Activated naive CD8-positive, alpha-beta T cell treated with anti-CD3 and anti-CD28 coated beads, Interleukin-2, amount 10 ng/mL, durations not matched to agents 7 days and 5 days (primary cell): Measurements from ENCODE around the gene ZFPL1. TPM values are rescaled to one million over a fixed set of nuclear protein-coding genes. Genes with fewer than 3 reads are reported as not detected.
A peak's percentile ranks its signal among the peaks of the same experiment; 100 is the strongest.

ENCODE experiments used
- ATAC-seq: fragments of 150-1000 bp; cut with Tn5 transposase; one replicate; pipeline ENCODE4 v1.10.0; 2021; ENCODE audit warnings: low read depth, moderate library complexity
- POLR2A ChIA-PET: fragments of 350-600 bp; sonication (Branson Sonifier 250); formaldehyde crosslinking; loops from one replicate; lab custom pipeline; 2021; ENCODE audit warnings: antibody characterized with exemption; lab: Charles Lee
- DNase-seq: peaks from one replicate; pipeline ENCODE4 v3.0.0; 2021
- H3K27ac Mint-ChIP-seq: one replicate; pipeline ENCODE4 v1.8.0; 2022; ENCODE audit warnings: mild to moderate bottlenecking, mixed read lengths
- H3K27me3 Mint-ChIP-seq: one replicate; pipeline ENCODE4 v1.8.0; 2022; ENCODE audit warnings: mild to moderate bottlenecking, moderate library complexity, mixed read lengths
- H3K36me3 Mint-ChIP-seq: one replicate; pipeline ENCODE4 v1.8.0; 2021; ENCODE audit warnings: mild to moderate bottlenecking, mixed read lengths
- H3K4me1 Mint-ChIP-seq: one replicate; pipeline ENCODE4 v1.8.0; 2021; ENCODE audit warnings: mixed read lengths
- H3K4me3 Mint-ChIP-seq: one replicate; pipeline ENCODE4 v1.8.0; 2022; ENCODE audit warnings: mild to moderate bottlenecking, moderate library complexity, mixed read lengths
- H3K9me3 Mint-ChIP-seq: one replicate; pipeline ENCODE4 v1.8.0; 2021; ENCODE audit warnings: mixed read lengths
- total RNA-seq, 2 experiments: library from RNA; stranded (reverse); gene quantifications; one replicate each; pipeline ENCODE4 v1.2.3, GENCODE V29; 2021

The ZFPL1 gene
- total RNA-seq, 2 experiments from 2014 or later: 37.3 to 41.2 TPM

DNA sequence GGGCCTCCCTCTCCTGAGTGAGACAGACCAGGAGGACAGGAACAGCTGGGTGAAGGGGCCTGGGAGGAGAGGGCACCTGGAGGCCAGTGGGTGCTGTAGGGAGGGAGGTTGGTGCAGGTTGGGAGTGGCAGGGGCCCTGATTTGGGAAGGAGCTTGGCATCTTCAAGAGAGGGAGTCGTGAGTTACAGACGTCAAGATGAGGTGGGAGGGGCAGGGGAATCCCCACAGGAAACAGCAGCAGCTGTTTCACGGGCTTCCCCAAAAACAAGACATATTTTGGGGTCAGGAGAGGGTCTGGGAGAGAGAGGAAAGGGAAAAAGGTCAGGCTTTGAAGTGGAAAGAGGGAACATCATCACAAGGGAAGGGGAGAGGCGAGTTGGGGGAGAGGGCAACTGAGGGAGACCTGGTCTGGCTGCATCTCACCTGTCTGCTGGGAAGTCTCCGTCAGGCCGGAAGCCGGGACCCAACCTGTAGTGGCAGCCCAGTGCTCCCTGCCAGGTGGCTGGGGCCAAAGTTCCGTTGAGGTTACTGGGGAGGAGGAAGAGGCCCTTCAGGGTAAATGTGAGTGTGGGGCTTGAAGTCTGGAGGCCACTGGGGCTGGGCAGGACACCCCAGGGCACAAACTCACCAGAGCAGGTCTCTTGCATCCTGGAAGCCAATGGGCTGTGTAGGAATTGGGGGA is 30.1 kb upstream of the ZFPL1 start:
- POLR2A ChIA-PET: interaction anchor here (1.8 kb wide), 1 partner anchor 13 kb away, joined by 6 read pairs; the partner anchor contains the start of gene SAC3D1
- Mint-ChIP-seq H3K4me3 (peak overlapping the region; percentile 56), H3K36me3 (no peaks in the 10 kb centered on the region), H3K9me3 (no peaks in the 10 kb centered on the region), H3K27me3 (no peaks in the 10 kb centered on the region), H3K27ac (peak overlapping the region; percentile 59), H3K4me1 (peaks cover 13% of the 10 kb centered on the region)
- ATAC-seq (peak; percentile 43), DNase-seq (no peak)

GRCh38 chr11:65055538-65055937 is 28.5 kb upstream of the ZFPL1 start:
- no peaks in the 10 kb centered on the region for H3K27me3 Mint-ChIP-seq

DNA sequence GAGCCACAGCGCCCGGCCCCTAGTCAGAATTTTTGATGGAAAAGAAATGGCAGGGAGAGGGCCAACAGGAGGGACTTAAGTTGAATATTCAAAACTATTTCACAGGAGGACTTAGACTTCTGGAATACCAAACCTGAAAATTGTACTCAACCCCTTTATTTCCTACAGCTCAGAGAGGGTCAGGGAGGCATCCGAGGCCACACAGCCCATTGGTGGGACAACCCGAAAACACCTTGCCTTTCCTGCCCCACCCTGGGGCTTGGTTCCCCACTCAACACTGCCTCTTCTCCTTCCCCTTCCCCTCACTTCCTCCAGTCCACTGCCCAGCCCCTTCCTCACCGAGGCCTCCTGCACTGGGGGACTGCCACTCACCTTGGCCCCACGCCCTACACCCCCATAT is 27.0 kb upstream of the ZFPL1 start:
- DNase-seq: no peak
- no peak overlapping the region for H3K27ac Mint-ChIP-seq
- H3K4me3 Mint-ChIP-seq: no peak overlapping the region
- H3K27me3 Mint-ChIP-seq: no peaks in the 10 kb centered on the region
- peaks cover 25% of the 10 kb centered on the region for H3K4me1 Mint-ChIP-seq
- no peaks in the 10 kb centered on the region for H3K9me3 Mint-ChIP-seq
- POLR2A ChIA-PET: interaction anchor here (0.7 kb wide), 2 partner anchors 45 to 52 kb away, joined by 4 to 5 read pairs; no protein-coding TSS in a partner anchor
- no peaks in the 10 kb centered on the region for H3K36me3 Mint-ChIP-seq
- ATAC-seq: no peak

More at GRCh38 chr11:65055538-65055937, 28.5 kb upstream of the ZFPL1 start:
- POLR2A ChIA-PET: interaction anchor here (0.9 to 1.8 kb wide), 3 partner anchors 9 to 24 kb away, joined by 3 to 6 read pairs (median 3); partner anchors contain the start of gene SAC3D1
- Mint-ChIP-seq H3K27ac (no peak overlapping the region), H3K4me3 (no peak overlapping the region), H3K4me1 (peaks cover 17% of the 10 kb centered on the region), H3K36me3 (no peaks in the 10 kb centered on the region), H3K9me3 (no peaks in the 10 kb centered on the region)
- DNase-seq: no peak
- no peak for ATAC-seq

GRCh38 chr11:65057526-65057925 is 26.5 kb upstream of the ZFPL1 start:
- no peaks in the 10 kb centered on the region for H3K36me3 Mint-ChIP-seq
- H3K9me3 Mint-ChIP-seq: no peaks in the 10 kb centered on the region
- no peak overlapping the region for H3K4me3 Mint-ChIP-seq
- peaks cover 24% of the 10 kb centered on the region for H3K4me1 Mint-ChIP-seq
- no peak for ATAC-seq
- POLR2A ChIA-PET: no interaction called here
- no peak for DNase-seq
- no peaks in the 10 kb centered on the region for H3K27me3 Mint-ChIP-seq
- H3K27ac Mint-ChIP-seq: no peak overlapping the region

DNA sequence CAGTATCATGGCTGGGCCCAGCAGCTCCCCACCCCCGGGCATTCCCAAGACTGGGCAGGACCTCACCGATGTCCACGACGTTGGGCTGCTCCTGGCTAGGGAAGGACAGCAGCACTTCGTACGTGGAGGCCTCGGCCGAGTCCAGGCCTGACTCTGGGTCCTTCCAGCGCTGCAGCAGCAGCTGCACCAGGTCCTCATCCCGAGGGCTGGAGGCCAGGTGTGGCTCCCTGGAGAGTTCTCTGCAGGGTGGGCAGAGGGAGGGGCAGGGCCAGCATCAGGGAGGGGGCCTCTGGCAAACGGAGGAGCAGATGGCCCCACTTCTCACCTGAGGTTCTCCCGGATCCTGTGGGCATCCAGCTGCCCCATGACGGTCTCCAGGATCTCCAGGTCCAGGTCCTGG is 26.0 kb upstream of the ZFPL1 start:
- no peaks in the 10 kb centered on the region for H3K36me3 Mint-ChIP-seq
- peaks cover 21% of the 10 kb centered on the region for H3K4me1 Mint-ChIP-seq
- H3K27ac Mint-ChIP-seq: no peak overlapping the region
- ATAC-seq (no peak), DNase-seq (no peak)
- POLR2A ChIA-PET: no interaction called here
- no peaks in the 10 kb centered on the region for H3K9me3 Mint-ChIP-seq
- no peak overlapping the region for H3K4me3 Mint-ChIP-seq
- H3K27me3 Mint-ChIP-seq: no peaks in the 10 kb centered on the region

GRCh38 chr11:65058419-65059054 is 25.5 kb upstream of the ZFPL1 start, which contains the start of gene NAALADL1:
Gene NAALADL1 (minus strand): TSS chr11:65058553. CDS start chr11:65058521, 32 bp downstream.
- POLR2A ChIA-PET: interaction anchor here (1.0 kb wide), 1 partner anchor 17 kb away, joined by 3 read pairs; the partner anchor contains the start of gene SAC3D1
- peaks cover 21% of the 10 kb centered on the region for H3K4me1 Mint-ChIP-seq
- no peak within 1 kb of the TSS for H3K4me3 Mint-ChIP-seq
- H3K36me3 Mint-ChIP-seq: no peaks in the 10 kb centered on the region
- H3K9me3 Mint-ChIP-seq: no peaks in the 10 kb centered on the region
- ATAC-seq (no peak), DNase-seq (no peak)
- no peaks in the 10 kb centered on the region for H3K27me3 Mint-ChIP-seq
- no peak within 1 kb of the TSS for H3K27ac Mint-ChIP-seq

DNA sequence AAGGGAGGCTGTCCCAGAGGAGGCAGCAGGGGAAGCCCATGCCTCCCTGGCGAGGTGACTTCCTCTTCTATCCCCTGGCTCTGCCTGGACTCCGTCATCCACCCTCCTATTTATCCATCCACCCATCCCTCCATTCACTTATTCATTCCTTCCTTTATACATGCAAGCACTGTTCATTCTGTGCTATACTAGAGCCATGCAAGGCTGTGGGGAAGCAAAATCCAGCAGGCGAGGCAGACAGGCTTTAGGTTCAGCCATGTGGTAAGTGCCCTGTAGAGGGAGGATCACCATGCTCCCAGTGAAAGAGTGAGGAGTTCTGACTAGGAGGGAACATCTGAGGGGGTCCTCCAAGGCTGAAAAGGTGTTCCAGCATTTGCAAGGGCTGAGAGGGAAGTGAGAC is 24.5 kb upstream of the ZFPL1 start:
- ATAC-seq (no peak), DNase-seq (no peak)
- peaks cover 12% of the 10 kb centered on the region for H3K4me1 Mint-ChIP-seq
- POLR2A ChIA-PET: no interaction called here
- no peak overlapping the region for H3K27ac Mint-ChIP-seq
- H3K27me3 Mint-ChIP-seq: no peaks in the 10 kb centered on the region
- H3K4me3 Mint-ChIP-seq: no peak overlapping the region
- H3K9me3 Mint-ChIP-seq: no peaks in the 10 kb centered on the region
- no peaks in the 10 kb centered on the region for H3K36me3 Mint-ChIP-seq

DNA sequence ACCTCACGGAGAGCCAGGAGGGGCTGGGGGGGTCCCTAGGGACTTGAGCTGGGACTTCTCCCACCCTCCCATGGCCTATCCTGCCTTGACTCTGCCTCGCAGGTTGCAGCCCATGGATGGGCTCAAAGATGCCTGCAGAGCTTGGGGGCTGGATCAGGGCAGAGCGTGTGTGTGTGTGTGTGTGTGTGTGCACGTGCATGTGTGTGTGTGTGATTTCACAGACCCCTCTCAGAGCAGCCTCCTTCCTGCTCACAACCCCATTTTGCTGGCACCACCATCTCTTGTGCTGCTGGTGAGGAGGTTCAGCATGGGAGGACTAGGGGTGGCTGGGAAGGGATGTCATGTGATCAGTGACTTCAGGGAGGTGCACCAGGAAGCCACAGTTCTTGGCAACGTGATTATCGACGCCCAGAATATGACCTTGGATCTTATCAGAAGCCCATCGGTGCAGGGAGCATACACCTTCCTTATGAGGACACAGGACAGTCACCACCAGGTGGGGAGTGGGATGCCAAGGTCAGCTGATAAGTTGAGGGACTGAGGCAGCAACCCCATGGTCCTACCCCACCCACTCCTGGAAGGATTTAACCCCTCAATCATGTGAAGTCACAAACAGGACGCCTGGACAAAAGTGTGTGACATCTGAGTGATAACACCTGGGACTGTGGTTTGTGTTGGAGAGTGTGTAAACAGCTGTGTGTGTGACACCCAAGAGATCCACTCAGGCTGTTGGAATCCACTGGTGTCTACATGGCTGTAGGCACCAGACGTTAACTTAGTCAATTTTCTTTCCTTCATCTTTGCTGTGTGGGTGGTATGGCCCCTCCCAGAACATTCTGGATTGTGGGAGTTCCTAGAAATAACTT is 23.8 kb upstream of the ZFPL1 start:
- H3K9me3 Mint-ChIP-seq: no peaks in the 10 kb centered on the region
- H3K27ac Mint-ChIP-seq: no peak overlapping the region
- H3K4me1 Mint-ChIP-seq: peaks cover 12% of the 10 kb centered on the region
- DNase-seq (no peak), ATAC-seq (peak; percentile 35)
- H3K27me3 Mint-ChIP-seq: no peaks in the 10 kb centered on the region
- POLR2A ChIA-PET: no interaction called here
- H3K4me3 Mint-ChIP-seq: no peak overlapping the region
- no peaks in the 10 kb centered on the region for H3K36me3 Mint-ChIP-seq

DNA sequence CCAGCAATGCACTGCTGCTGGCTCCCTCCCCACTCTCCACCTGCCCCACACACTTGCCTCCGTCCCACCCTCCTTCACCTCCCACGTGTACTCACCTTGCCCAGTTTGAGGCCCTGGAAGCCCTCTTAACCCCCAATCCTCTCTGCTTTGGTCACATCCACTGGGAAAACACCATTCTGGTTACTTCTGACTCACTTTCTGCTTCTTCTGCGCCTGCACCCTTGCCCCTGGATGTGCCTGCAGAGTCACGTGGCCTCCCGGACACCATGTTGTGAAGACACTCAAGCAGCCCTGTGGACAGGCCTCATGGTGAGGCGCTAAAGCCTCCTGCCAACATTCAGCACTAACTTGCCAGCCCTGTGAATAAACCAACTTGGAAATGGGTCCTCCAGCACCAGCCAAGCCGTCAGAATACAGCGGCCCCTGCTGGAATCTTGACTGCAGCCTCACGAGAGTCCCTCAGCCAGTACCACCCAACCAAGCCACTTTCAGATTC is 23.1 kb upstream of the ZFPL1 start:
- Mint-ChIP-seq H3K36me3 (no peaks in the 10 kb centered on the region), H3K4me1 (peaks cover 12% of the 10 kb centered on the region), H3K4me3 (no peak overlapping the region), H3K27ac (no peak overlapping the region), H3K27me3 (no peaks in the 10 kb centered on the region), H3K9me3 (no peaks in the 10 kb centered on the region)
- POLR2A ChIA-PET: no interaction called here
- DNase-seq (no peak), ATAC-seq (peak; percentile 26)

GRCh38 chr11:65063532-65063931 is 20.5 kb upstream of the ZFPL1 start:
- H3K4me3 Mint-ChIP-seq: no peak overlapping the region
- ATAC-seq (no peak), DNase-seq (no peak)
- H3K9me3 Mint-ChIP-seq: no peaks in the 10 kb centered on the region
- H3K36me3 Mint-ChIP-seq: no peaks in the 10 kb centered on the region
- H3K27me3 Mint-ChIP-seq: no peaks in the 10 kb centered on the region
- H3K4me1 Mint-ChIP-seq: peaks cover 12% of the 10 kb centered on the region
- POLR2A ChIA-PET: interaction anchor here (0.6 kb wide), 1 partner anchor 161 kb away, joined by 3 read pairs; no protein-coding TSS in a partner anchor
- H3K27ac Mint-ChIP-seq: no peak overlapping the region

DNA sequence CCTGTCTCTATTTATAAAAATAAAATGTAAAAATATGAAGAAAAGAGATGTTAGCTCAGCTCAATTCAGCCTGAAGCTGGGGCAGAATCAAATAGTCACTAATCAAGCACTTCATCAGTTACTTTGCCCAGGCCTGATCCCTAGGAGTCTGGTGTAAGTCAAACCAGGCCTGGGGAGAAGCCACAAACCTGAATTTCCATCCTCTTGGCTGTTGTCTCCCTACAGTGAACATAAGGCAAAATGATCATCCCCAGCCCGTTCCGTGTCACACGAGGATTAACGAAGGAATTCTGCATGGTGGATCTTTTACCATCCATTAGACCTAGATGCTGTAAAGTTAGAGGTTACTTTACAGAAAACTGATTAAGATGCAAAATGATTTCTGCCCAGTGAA is 19.2 kb upstream of the ZFPL1 start:
- DNase-seq (no peak), ATAC-seq (no peak)
- POLR2A ChIA-PET: no interaction called here
- Mint-ChIP-seq H3K36me3 (no peaks in the 10 kb centered on the region), H3K27me3 (no peaks in the 10 kb centered on the region), H3K27ac (no peak overlapping the region), H3K4me3 (no peak overlapping the region), H3K9me3 (no peaks in the 10 kb centered on the region), H3K4me1 (peaks cover 14% of the 10 kb centered on the region)

DNA sequence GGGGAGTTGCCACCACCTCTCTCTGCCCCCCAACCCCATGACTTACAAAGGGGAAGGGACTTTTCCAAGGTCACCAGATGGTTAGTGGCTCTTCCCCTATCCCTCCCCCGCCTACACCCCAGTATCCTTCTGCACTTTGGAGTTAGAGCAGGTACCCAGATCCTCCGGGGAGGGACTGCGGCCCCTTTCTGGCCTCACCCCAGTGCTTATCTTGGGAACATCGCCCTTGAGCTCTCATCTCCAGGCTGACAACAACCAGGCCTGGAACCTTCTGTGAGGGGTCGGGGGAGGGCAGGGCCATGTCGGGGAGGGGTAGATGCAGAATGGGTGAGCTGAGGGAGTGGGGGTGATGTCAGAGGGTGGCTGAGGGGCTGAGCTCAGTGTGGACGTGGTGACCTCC is 18.2 kb upstream of the ZFPL1 start:
- Mint-ChIP-seq H3K27me3 (no peaks in the 10 kb centered on the region), H3K9me3 (no peaks in the 10 kb centered on the region), H3K4me1 (peaks cover 9% of the 10 kb centered on the region), H3K4me3 (no peak overlapping the region), H3K36me3 (no peaks in the 10 kb centered on the region), H3K27ac (no peak overlapping the region)
- POLR2A ChIA-PET: interaction anchor here (0.6 kb wide), 1 partner anchor 359 kb away, joined by 3 read pairs; no protein-coding TSS in a partner anchor
- ATAC-seq: no peak
- no peak for DNase-seq

DNA sequence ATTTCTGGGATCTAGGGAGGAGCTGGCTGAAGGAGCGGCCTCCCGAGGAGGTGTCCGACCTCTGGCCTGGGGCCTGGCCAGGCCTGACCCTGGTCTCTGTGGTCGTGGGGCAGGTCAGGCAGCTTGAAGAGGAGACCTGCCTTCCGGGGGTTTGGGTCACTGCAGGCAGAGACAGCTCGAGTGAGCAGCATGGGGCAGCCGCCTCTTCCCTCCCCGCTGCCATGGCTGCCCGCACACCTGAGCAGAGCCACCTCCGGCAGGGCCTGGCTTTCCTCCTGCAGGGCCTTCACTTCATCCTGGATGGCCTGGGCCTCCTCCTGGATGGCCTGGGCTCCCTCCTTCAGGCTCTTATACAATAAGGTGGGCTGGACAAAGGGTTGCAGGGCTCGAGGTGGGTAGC is 17.7 kb upstream of the ZFPL1 start:
- POLR2A ChIA-PET: no interaction called here
- no peaks in the 10 kb centered on the region for H3K9me3 Mint-ChIP-seq
- no peak overlapping the region for H3K4me3 Mint-ChIP-seq
- ATAC-seq (no peak), DNase-seq (no peak)
- no peaks in the 10 kb centered on the region for H3K36me3 Mint-ChIP-seq
- H3K4me1 Mint-ChIP-seq: peaks cover 4% of the 10 kb centered on the region
- H3K27me3 Mint-ChIP-seq: no peaks in the 10 kb centered on the region
- H3K27ac Mint-ChIP-seq: no peak overlapping the region
